ENCODE data around the gene RSAD1.
"Not testable (repeated sequence)": the region's sequence is repeated elsewhere in the genome, so short reads cannot be mapped to it uniquely, and the experiment has no call there.

The RSAD1 gene

GRCh38 chr17:50472286-50472685 is 6.4 kb upstream of the RSAD1 start:
- FAIRE-seq (no peak), DNase-seq (ENCODE audit: low spot score) (no peak)

GRCh38 chr17:50472761-50473161 is 5.9 kb upstream of the RSAD1 start:
- not testable (repeated sequence) for FAIRE-seq; DNase-seq (ENCODE audit: low spot score)

GRCh38 chr17:50473901-50474300 is 4.8 kb upstream of the RSAD1 start:
- no peak for DNase-seq (ENCODE audit: low spot score)
- no peak for FAIRE-seq

GRCh38 chr17:50474523-50474922 is 4.1 kb upstream of the RSAD1 start:
- FAIRE-seq (no peak), DNase-seq (ENCODE audit: low spot score) (no peak)

GRCh38 chr17:50475362-50475761 is 3.3 kb upstream of the RSAD1 start:
- FAIRE-seq: no peak
- DNase-seq (ENCODE audit: low spot score): no peak

- not testable (repeated sequence) for FAIRE-seq
Observed at GRCh38 chr17:50475775-50476544, 2.7 kb upstream of the RSAD1 start.

GRCh38 chr17:50476545-50477315 is 1.9 kb upstream of the RSAD1 start:
- FAIRE-seq (no peak), DNase-seq (ENCODE audit: low spot score) (no peak)

More at GRCh38 chr17:50475775-50476544, 2.7 kb upstream of the RSAD1 start:
- DNase-seq (ENCODE audit: low spot score): not testable (repeated sequence)

GRCh38 chr17:50477976-50478375 is 684 bp upstream of the RSAD1 start:
- no peak for FAIRE-seq
- DNase-seq (ENCODE audit: low spot score): no peak

GRCh38 chr17:50479522-50480141 is 972 bp downstream of the RSAD1 start:
- DNase-seq (ENCODE audit: low spot score) (peak; percentile 59), FAIRE-seq (no peak)

- DNase-seq (ENCODE audit: low spot score) (no peak), FAIRE-seq (no peak)
Observed at GRCh38 chr17:50480142-50480764, 1.6 kb downstream of the RSAD1 start.

GRCh38 chr17:50480854-50481490 is 2.3 kb downstream of the RSAD1 start:
- DNase-seq (ENCODE audit: low spot score) (no peak), FAIRE-seq (no peak)

GRCh38 chr17:50481648-50482047 is 3.0 kb downstream of the RSAD1 start:
- DNase-seq (ENCODE audit: low spot score) (no peak), FAIRE-seq (no peak)

GRCh38 chr17:50482110-50482509 is 3.5 kb downstream of the RSAD1 start:
- FAIRE-seq (no peak), DNase-seq (ENCODE audit: low spot score) (no peak)

GRCh38 chr17:50482516-50482915 is 3.9 kb downstream of the RSAD1 start:
- FAIRE-seq (peak; percentile 89), DNase-seq (ENCODE audit: low spot score) (peak; percentile 92)

- FAIRE-seq (no peak), DNase-seq (ENCODE audit: low spot score) (no peak)
Observed at GRCh38 chr17:50483266-50483665, 4.6 kb downstream of the RSAD1 start.

- FAIRE-seq: no peak
- no peak for DNase-seq (ENCODE audit: low spot score)
Observed at GRCh38 chr17:50484386-50485155, 5.9 kb downstream of the RSAD1 start.

GRCh38 chr17:50487213-50488096 is 8.8 kb downstream of the RSAD1 start:
- FAIRE-seq (no peak), DNase-seq (ENCODE audit: low spot score) (no peak)

- DNase-seq (ENCODE audit: low spot score): no peak
- no peak for FAIRE-seq
Observed at GRCh38 chr17:50488880-50489279, 10.2 kb downstream of the RSAD1 start.

- DNase-seq (ENCODE audit: low spot score) (no peak), FAIRE-seq (no peak)
Observed at GRCh38 chr17:50491505-50491904, 12.8 kb downstream of the RSAD1 start.
